Keratinocyte (primary cell): Measurements from ENCODE around the gene ATP5MC2. TPM values are rescaled to one million over a fixed set of nuclear protein-coding genes. Genes with fewer than 3 reads are reported as not detected.

Experiments used
- DNase-seq: peaks from one replicate; pipeline ENCODE4 v3.0.0-alpha.2; 2011; ENCODE audit warnings: low read depth, missing footprints, low spot score
- FAIRE-seq: peaks from 2 replicates; lab custom pipeline; 2011; peaks lifted over from hg19 to GRCh38; lab: Jason Lieb, UNC
- H2AFZ ChIP-seq: 2 replicates; pipeline ENCODE4 v1.6.0; 2012; ENCODE audit warnings: low read length, control low read depth, inconsistent platforms; ENCODE audit not compliant: control insufficient read depth
- H3K27ac ChIP-seq: 2 replicates; pipeline ENCODE4 v1.5.1; 2011; ENCODE audit warnings: low read length; ENCODE audit not compliant: control insufficient read depth, insufficient read depth
- H3K27me3 ChIP-seq: 3 replicates; pipeline ENCODE4 v1.6.0; 2011; ENCODE audit warnings: low read length; ENCODE audit not compliant: control insufficient read depth, insufficient read depth; ENCODE audit errors: extremely low read depth
- H3K36me3 ChIP-seq, 2 experiments: 2 replicates in 1 of 2; 3 replicates in 1 of 2; pipeline ENCODE4 v1.5.1; 2011; ENCODE audit warnings: low read length in 2 of 2, mild to moderate bottlenecking in 1 of 2; ENCODE audit not compliant: control insufficient read depth in 2 of 2, insufficient read depth in 2 of 2; ENCODE audit errors: extremely low read depth in 1 of 2
- H3K4me1 ChIP-seq: 3 replicates; pipeline ENCODE4 v1.5.1; 2011; ENCODE audit warnings: low read length; ENCODE audit not compliant: control insufficient read depth, insufficient read depth; ENCODE audit errors: extremely low read depth
- H3K4me2 ChIP-seq: 3 replicates; pipeline ENCODE4 v1.6.0; 2011; ENCODE audit warnings: low read depth, low read length; ENCODE audit not compliant: control insufficient read depth, insufficient read depth; ENCODE audit errors: extremely low read depth
- H3K4me3 ChIP-seq, 3 experiments: fragments of 200-600 bp in 1 of 3; sonication (generic) in 1 of 3; 2 replicates in 2 of 3; 3 replicates in 1 of 3; pipeline ENCODE4 v1.5.1; 2011 to 2016; ENCODE audit warnings: low read length in 3 of 3, mild to moderate bottlenecking in 3 of 3, control low read depth in 2 of 3, inconsistent platforms in 1 of 3, low read depth in 1 of 3, mixed read lengths in 1 of 3, mixed run types in 1 of 3, moderate library complexity in 1 of 3; ENCODE audit not compliant: control insufficient read depth in 2 of 3, insufficient read depth in 2 of 3; ENCODE audit errors: extremely low read depth in 1 of 3
- H3K79me2 ChIP-seq: 2 replicates; pipeline ENCODE4 v1.6.0; 2012; ENCODE audit warnings: low read length; ENCODE audit not compliant: control insufficient read depth, insufficient read depth
- H3K9ac ChIP-seq: 3 replicates; pipeline ENCODE4 v1.6.0; 2011; ENCODE audit warnings: low read length; ENCODE audit not compliant: control insufficient read depth, insufficient read depth; ENCODE audit errors: extremely low read depth
- H3K9me1 ChIP-seq: 3 replicates; pipeline ENCODE4 v1.6.0; 2011; ENCODE audit warnings: low read length; ENCODE audit not compliant: control insufficient read depth, insufficient read depth; ENCODE audit errors: extremely low read depth
- H3K9me3 ChIP-seq: 2 replicates; pipeline ENCODE4 v1.5.1; 2012; ENCODE audit warnings: low read depth, low read length; ENCODE audit not compliant: control insufficient read depth
- H4K20me1 ChIP-seq: 3 replicates; pipeline ENCODE4 v1.6.0; 2011; ENCODE audit warnings: low read length; ENCODE audit not compliant: control insufficient read depth, insufficient read depth; ENCODE audit errors: extremely low read depth
- CTCF ChIP-seq, 3 experiments: IDR thresholded peaks in 1 of 3; conservative IDR thresholded peaks in 1 of 3; optimal IDR thresholded peaks in 1 of 3; 2 replicates in 2 of 3; 3 replicates in 1 of 3; pipeline versions ENCODE3 to v1.5.1; 2011; ENCODE audit warnings: low read length in 3 of 3, mild to moderate bottlenecking in 3 of 3, moderate library complexity in 2 of 3, control low read depth in 1 of 3, inconsistent platforms in 1 of 3; ENCODE audit not compliant: insufficient read depth in 2 of 3; ENCODE audit errors: extremely low read depth in 1 of 3
- EZH2 ChIP-seq: IDR thresholded peaks from one replicate; pipeline ENCODE4 v1.6.1; 2012; ENCODE audit warnings: inconsistent platforms, mild to moderate bottlenecking, low read length, moderate library complexity
- dilution Hi-C: fragments of 300-500 bp; cut with MboI; formaldehyde crosslinking; loops from one replicate; pipeline ENCODE4 v1.7.0; 2020; ENCODE audit warnings: low sequenced_read_pairs; ENCODE audit not compliant: extremely low pct_ligation_motif_present
- polyA plus RNA-seq, 5 experiments: library from polyadenylated mRNA; depleted of rRNA in 3 of 5; stranded (reverse) in 3 of 5; stranded (forward) in 1 of 5; unstranded in 1 of 5; fragments of >200 nt; gene quantifications; 1 replicate in 1 of 5; 2 replicates in 3 of 5; 3 replicates in 1 of 5; pipeline versions ENCODE4 v1.2.1 to v1.2.3, GENCODE V29; 2011 to 2012; ENCODE audit warnings: missing spikeins in 2 of 5, low read depth in 1 of 5, low replicate concordance in 1 of 5

ATP5MC2 gene
- polyA plus RNA-seq, 1 donor (not counting 4 experiments of a cell fraction or from before 2014, with no cell fraction given): 138 TPM

GRCh38 chr12:53626702-53627169 is 49.1 kb downstream of the ATP5MC2 start:
- H3K27me3 ChIP-seq: no peaks in the 10 kb centered on the region
- peak overlapping the region; percentile 99 for H3K9ac ChIP-seq
- H3K4me1 ChIP-seq: peaks cover 26% of the 10 kb centered on the region
- no peaks in the 10 kb centered on the region for H3K36me3 ChIP-seq
- H3K27ac ChIP-seq: peak overlapping the region; percentile 97
- peak overlapping the region; percentile 58 to 94 (median 92) for H3K4me3 ChIP-seq
- H3K9me3 ChIP-seq: no peaks in the 10 kb centered on the region
- peak overlapping the region; percentile 96 for H2AFZ ChIP-seq
- no peak for DNase-seq
- no peaks in the 10 kb centered on the region for H4K20me1 ChIP-seq
- H3K79me2 ChIP-seq: peaks cover 41% of the 10 kb centered on the region
- dilution Hi-C loops: no loop called here
- H3K9me1 ChIP-seq: no peaks in the 10 kb centered on the region
- no peak for TF ChIP-seq EZH2
- TF ChIP-seq CTCF (optimal IDR thresholded peaks at IDR 0.05 in 1 of 3, IDR thresholded peaks at IDR 0.05 in 1 of 3, conservative IDR thresholded peaks at IDR 0.05 in 1 of 3; ENCODE audit: extremely low read depth in 1 of 3, insufficient read depth in 2 of 3, low read length in 3 of 3): no peak
- no peak for FAIRE-seq
- H3K4me2 ChIP-seq: peak overlapping the region; percentile 96

DNA sequence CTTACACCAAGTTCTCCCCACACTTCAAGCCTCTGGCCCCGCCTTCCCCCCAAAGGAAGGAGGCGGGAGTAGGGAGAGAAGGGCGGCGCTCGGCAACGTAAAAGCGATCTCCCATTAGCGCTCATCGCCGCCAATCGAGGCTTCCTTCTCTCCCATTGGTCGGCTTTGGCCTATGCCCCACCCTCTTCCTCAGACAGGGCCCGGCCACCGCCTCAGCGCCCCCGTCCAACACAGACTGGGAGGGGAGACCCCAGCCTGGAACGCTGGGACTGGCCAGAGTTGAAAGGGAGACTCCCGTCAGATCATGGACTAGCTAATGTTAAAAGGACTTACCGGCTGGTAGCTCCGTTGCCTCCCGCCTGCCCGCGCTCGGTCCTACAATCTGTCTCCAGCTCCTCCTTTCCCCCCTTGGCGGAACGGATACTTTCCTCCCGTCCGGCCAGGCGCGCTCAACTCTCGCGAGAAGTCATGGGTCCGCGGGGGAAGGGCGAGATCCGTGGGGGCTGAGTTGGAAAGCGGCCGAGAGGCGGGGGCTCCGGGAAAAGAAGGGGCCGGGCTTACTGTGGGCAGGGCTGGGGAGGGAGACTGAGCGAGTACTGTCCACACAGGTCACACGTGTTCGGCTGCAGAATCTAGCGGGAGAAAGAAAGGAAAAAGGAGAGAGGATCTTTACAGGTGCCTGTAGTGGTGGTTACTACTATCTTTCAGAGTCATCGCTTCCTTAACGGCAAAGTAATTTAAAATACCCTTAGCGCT is 49.8 kb downstream of the ATP5MC2 start, which contains the start of gene ATF7:
Gene ATF7 (minus strand): TSS at position 437 of the 756 bp plus-strand sequence. CDS start 25,382 bp downstream, outside the sequence.
- Histone ChIP-seq H2AFZ (peak within 1 kb of the TSS; percentile 100), H3K9me1 (no peaks in the 10 kb centered on the region), H3K27me3 (no peaks in the 10 kb centered on the region), H3K36me3 (no peaks in the 10 kb centered on the region), H3K4me2 (peak within 1 kb of the TSS; percentile 96), H3K27ac (peak within 1 kb of the TSS; percentile 97), H4K20me1 (no peaks in the 10 kb centered on the region), H3K79me2 (peaks cover 47% of the 10 kb centered on the region), H3K9me3 (no peaks in the 10 kb centered on the region), H3K4me1 (peaks cover 26% of the 10 kb centered on the region), H3K9ac (peak within 1 kb of the TSS; percentile 99), H3K4me3 (peak within 1 kb of the TSS; percentile 58 to 94 (median 92))
- DNase-seq: peak; percentile 94
- dilution Hi-C loops: no loop called here
- TF ChIP-seq EZH2 (no peak), CTCF (optimal IDR thresholded peaks at IDR 0.05 in 1 of 3, IDR thresholded peaks at IDR 0.05 in 1 of 3, conservative IDR thresholded peaks at IDR 0.05 in 1 of 3; ENCODE audit: extremely low read depth in 1 of 3, insufficient read depth in 2 of 3, low read length in 3 of 3) (no peak)
- FAIRE-seq: no peak
